ENCODE measurements around the gene TMEM150A. TPM values are rescaled to one million over a fixed set of nuclear protein-coding genes. Genes with fewer than 3 reads are reported as not detected.

The TMEM150A gene
- total and polyA plus RNA-seq, 2 of the 13 experiments (the other 11 are each of a cell fraction or from before 2014, with no cell fraction given) = 30.1 to 70.4 TPM

DNA sequence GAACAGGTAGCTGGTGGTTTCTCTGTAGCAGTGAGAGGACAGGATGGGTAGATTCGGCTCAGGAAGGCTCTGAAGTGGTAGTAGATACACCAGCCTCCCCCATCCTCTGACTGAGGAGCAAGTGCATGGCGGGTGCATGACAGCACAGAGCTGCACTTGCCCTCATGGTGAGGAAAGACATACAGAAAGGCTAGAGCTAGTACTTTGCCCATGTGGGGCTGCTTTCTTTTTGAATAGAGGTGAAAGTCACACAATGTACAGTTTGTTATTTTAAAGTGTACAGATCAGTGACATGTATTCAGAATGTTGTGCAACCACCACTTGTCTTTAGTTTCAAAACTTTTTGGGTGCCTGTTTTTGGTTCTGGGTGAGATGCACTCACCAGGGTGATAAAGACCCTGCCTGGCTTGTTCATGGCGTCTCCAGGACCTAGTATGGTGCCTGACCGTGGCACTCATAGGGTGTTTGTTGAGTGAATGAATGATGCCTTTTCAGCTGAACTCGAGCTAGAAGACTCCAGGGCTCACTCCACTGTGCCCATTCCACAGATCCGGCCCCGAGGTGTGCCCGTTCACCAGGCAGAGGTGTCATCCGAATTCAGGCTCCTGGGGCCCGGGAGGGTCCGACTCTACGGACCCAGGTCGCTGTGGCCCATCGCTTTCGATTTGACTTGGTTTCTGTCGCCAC, 18.7 kb downstream of the TMEM150A start (continued):
- TF ChIP-seq PCBP1 (IDR thresholded peaks at IDR 0.05; ENCODE audit: borderline replicate concordance, low read depth, low read length) = no peak
- no peak for TF ChIP-seq U2AF1 (optimal IDR thresholded peaks at IDR 0.05; ENCODE audit: low read depth, low read length)
- TF ChIP-seq PAF1 (CRISPR knock-in tag; IDR thresholded peaks at IDR 0.05) = no peak; the same call in 1 of the 2 replicates
- TF ChIP-seq IKZF4 (CRISPR knock-in tag; IDR thresholded peaks at IDR 0.05; ENCODE audit: borderline replicate concordance, low read depth, not compliant biosample characterization) = no peak
- TF ChIP-seq MYC (CRISPR knock-in tag; IDR thresholded peaks at IDR 0.05; ENCODE audit: borderline replicate concordance) = 0 out of 2 replicates have a peak, but pooled peaks have one; percentile 31
- TF ChIP-seq SMARCC2 (IDR thresholded peaks at IDR 0.05) = no peak
- no peak for TF ChIP-seq SMAD3 (CRISPR knock-in tag; IDR thresholded peaks at IDR 0.05)
- TF ChIP-seq, protein P1, sequence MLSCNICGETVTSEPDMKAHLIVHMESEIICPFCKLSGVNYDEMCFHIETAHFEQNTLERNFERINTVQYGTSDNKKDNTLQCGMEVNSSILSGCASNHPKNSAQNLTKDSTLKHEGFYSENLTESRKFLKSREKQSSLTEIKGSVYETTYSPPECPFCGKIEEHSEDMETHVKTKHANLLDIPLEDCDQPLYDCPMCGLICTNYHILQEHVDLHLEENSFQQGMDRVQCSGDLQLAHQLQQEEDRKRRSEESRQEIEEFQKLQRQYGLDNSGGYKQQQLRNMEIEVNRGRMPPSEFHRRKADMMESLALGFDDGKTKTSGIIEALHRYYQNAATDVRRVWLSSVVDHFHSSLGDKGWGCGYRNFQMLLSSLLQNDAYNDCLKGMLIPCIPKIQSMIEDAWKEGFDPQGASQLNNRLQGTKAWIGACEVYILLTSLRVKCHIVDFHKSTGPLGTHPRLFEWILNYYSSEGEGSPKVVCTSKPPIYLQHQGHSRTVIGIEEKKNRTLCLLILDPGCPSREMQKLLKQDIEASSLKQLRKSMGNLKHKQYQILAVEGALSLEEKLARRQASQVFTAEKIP (CRISPR knock-in tag; IDR thresholded peaks at IDR 0.05; ENCODE audit: borderline replicate concordance) = no peak
- TF ChIP-seq KLF9 (CRISPR knock-in tag; IDR thresholded peaks at IDR 0.05; ENCODE audit: low read depth) = no peak
- TF ChIP-seq, protein P2, sequence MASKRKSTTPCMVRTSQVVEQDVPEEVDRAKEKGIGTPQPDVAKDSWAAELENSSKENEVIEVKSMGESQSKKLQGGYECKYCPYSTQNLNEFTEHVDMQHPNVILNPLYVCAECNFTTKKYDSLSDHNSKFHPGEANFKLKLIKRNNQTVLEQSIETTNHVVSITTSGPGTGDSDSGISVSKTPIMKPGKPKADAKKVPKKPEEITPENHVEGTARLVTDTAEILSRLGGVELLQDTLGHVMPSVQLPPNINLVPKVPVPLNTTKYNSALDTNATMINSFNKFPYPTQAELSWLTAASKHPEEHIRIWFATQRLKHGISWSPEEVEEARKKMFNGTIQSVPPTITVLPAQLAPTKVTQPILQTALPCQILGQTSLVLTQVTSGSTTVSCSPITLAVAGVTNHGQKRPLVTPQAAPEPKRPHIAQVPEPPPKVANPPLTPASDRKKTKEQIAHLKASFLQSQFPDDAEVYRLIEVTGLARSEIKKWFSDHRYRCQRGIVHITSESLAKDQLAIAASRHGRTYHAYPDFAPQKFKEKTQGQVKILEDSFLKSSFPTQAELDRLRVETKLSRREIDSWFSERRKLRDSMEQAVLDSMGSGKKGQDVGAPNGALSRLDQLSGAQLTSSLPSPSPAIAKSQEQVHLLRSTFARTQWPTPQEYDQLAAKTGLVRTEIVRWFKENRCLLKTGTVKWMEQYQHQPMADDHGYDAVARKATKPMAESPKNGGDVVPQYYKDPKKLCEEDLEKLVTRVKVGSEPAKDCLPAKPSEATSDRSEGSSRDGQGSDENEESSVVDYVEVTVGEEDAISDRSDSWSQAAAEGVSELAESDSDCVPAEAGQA (IDR thresholded peaks at IDR 0.05; ENCODE audit: low read depth) = no peak
- TF ChIP-seq, protein P2 (CRISPR knock-in tag; IDR thresholded peaks at IDR 0.05; ENCODE audit: borderline replicate concordance) = no peak
- no peak for TF ChIP-seq YY1 (IDR thresholded peaks at IDR 0.05; ENCODE audit: insufficient read depth, insufficient replicate concordance, low read depth, low read length)
- peak; percentile 47; the same call in 1 of the 2 replicates for TF ChIP-seq ZNF44 (CRISPR knock-in tag; IDR thresholded peaks at IDR 0.05)
- TF ChIP-seq ZNF510 (CRISPR knock-in tag; IDR thresholded peaks at IDR 0.05; ENCODE audit: low read depth) = no peak
- no peak for TF ChIP-seq CHD4 (IDR thresholded peaks at IDR 0.05; ENCODE audit: borderline replicate concordance, low read length)
- TF ChIP-seq KDM6A (CRISPR knock-in tag; IDR thresholded peaks at IDR 0.05; ENCODE audit: low read depth) = no peak; the same call in 1 of the 2 replicates
- TF ChIP-seq ZNF430 (CRISPR knock-in tag; IDR thresholded peaks at IDR 0.05) = no peak; the same call in 1 of the 2 replicates
- TF ChIP-seq ZNF644 (CRISPR knock-in tag; IDR thresholded peaks at IDR 0.05; ENCODE audit: low read depth) = 0 out of 2 replicates have a peak, but pooled peaks have one; percentile 49
- TF ChIP-seq, protein P3, sequence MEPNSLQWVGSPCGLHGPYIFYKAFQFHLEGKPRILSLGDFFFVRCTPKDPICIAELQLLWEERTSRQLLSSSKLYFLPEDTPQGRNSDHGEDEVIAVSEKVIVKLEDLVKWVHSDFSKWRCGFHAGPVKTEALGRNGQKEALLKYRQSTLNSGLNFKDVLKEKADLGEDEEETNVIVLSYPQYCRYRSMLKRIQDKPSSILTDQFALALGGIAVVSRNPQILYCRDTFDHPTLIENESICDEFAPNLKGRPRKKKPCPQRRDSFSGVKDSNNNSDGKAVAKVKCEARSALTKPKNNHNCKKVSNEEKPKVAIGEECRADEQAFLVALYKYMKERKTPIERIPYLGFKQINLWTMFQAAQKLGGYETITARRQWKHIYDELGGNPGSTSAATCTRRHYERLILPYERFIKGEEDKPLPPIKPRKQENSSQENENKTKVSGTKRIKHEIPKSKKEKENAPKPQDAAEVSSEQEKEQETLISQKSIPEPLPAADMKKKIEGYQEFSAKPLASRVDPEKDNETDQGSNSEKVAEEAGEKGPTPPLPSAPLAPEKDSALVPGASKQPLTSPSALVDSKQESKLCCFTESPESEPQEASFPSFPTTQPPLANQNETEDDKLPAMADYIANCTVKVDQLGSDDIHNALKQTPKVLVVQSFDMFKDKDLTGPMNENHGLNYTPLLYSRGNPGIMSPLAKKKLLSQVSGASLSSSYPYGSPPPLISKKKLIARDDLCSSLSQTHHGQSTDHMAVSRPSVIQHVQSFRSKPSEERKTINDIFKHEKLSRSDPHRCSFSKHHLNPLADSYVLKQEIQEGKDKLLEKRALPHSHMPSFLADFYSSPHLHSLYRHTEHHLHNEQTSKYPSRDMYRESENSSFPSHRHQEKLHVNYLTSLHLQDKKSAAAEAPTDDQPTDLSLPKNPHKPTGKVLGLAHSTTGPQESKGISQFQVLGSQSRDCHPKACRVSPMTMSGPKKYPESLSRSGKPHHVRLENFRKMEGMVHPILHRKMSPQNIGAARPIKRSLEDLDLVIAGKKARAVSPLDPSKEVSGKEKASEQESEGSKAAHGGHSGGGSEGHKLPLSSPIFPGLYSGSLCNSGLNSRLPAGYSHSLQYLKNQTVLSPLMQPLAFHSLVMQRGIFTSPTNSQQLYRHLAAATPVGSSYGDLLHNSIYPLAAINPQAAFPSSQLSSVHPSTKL (CRISPR knock-in tag; IDR thresholded peaks at IDR 0.05) = peak; percentile 22; the same call in 1 of the 2 replicates
